Mammary epithelial cell (primary cell): ENCODE data around the gene TMEM106A.

Source experiments
- CTCF ChIP-seq, 2 donors: IDR thresholded peaks in 1 of 2; conservative IDR thresholded peaks in 1 of 2; 2 replicates each; pipeline ENCODE4 v1.5.1; 2011 to 2012; ENCODE audit warnings: inconsistent platforms in 2 of 2, low read length in 2 of 2, mild to moderate bottlenecking in 2 of 2, control low read depth in 1 of 2, low read depth in 1 of 2; ENCODE audit not compliant: insufficient read depth in 1 of 2; ENCODE audit errors: extremely low read depth in 1 of 2
- EZH2 ChIP-seq: IDR thresholded peaks from 2 replicates; pipeline ENCODE4 v1.6.1; 2012; ENCODE audit warnings: low read length, inconsistent platforms, borderline replicate concordance

- TF ChIP-seq CTCF (conservative IDR thresholded peaks at IDR 0.05 in 1 of 2, IDR thresholded peaks at IDR 0.05 in 1 of 2; ENCODE audit: extremely low read depth in 1 of 2, insufficient read depth in 1 of 2, low read depth in 1 of 2, low read length in 2 of 2): no peak
- TF ChIP-seq EZH2: no peak
These were observed 12.6 kb downstream of the TMEM106A start for GRCh38 chr17:43224146-43224705.
